ENCODE results near the gene MRTFA.

Gene MRTFA

GRCh38 chr22:40414838-40415505, 221.5 kb downstream of the MRTFA start:
- Histone ChIP-seq H3K9ac (ENCODE audit: low read length) (peak overlapping the region; percentile 58), H3K27ac (ENCODE audit: low read depth, low read length) (peak overlapping the region; percentile 95), H4K20me1 (ENCODE audit: low read depth, low read length) (no peaks in the 10 kb centered on the region), H3K79me2 (ENCODE audit: insufficient read depth, low read length) (no peaks in the 10 kb centered on the region; the same call in 1 of the 2 replicates), H3K36me3 (ENCODE audit: low read length) (no peaks in the 10 kb centered on the region), H2AFZ (ENCODE audit: low read depth, low read length, severe bottlenecking) (no peak overlapping the region), H3K9me2 (replicated peaks; ENCODE audit: insufficient read depth, low read length) (no peaks in the 10 kb centered on the region), H3K27me3 (ENCODE audit: low read length) (no peaks in the 10 kb centered on the region), H3K4me3 (ENCODE audit: insufficient read depth, low read length, poor library complexity, severe bottlenecking) (no peak overlapping the region), H3K9me3 (ENCODE audit: insufficient read depth, low read length) (no peaks in the 10 kb centered on the region), H3K4me2 (ENCODE audit: low read depth, low read length, poor library complexity, severe bottlenecking) (peak overlapping the region; percentile 61), H3F3A (ENCODE audit: insufficient read depth) (peaks cover 85% of the 10 kb centered on the region)
- TF ChIP-seq CTCF (IDR thresholded peaks at IDR 0.05; ENCODE audit: insufficient read depth, low read length, poor library complexity, severe bottlenecking) (no peak), EZH2phosphoT487 (conservative IDR thresholded peaks at IDR 0.05; ENCODE audit: low read length) (no peak)

- Histone ChIP-seq H3K27ac (ENCODE audit: low read depth, low read length) (peak overlapping the region; percentile 95), H3K36me3 (ENCODE audit: low read length) (no peaks in the 10 kb centered on the region), H3K9ac (ENCODE audit: low read length) (peak overlapping the region; percentile 58), H3K9me2 (replicated peaks; ENCODE audit: insufficient read depth, low read length) (no peaks in the 10 kb centered on the region), H3K79me2 (ENCODE audit: insufficient read depth, low read length) (no peaks in the 10 kb centered on the region; the same call in 1 of the 2 replicates), H3K4me3 (ENCODE audit: insufficient read depth, low read length, poor library complexity, severe bottlenecking) (peak overlapping the region; percentile 25), H4K20me1 (ENCODE audit: low read depth, low read length) (no peaks in the 10 kb centered on the region), H3K27me3 (ENCODE audit: low read length) (no peaks in the 10 kb centered on the region), H2AFZ (ENCODE audit: low read depth, low read length, severe bottlenecking) (no peak overlapping the region), H3F3A (ENCODE audit: insufficient read depth) (peaks cover 86% of the 10 kb centered on the region), H3K9me3 (ENCODE audit: insufficient read depth, low read length) (no peaks in the 10 kb centered on the region), H3K4me2 (ENCODE audit: low read depth, low read length, poor library complexity, severe bottlenecking) (peak overlapping the region; percentile 61)
- no peak for TF ChIP-seq EZH2phosphoT487 (conservative IDR thresholded peaks at IDR 0.05; ENCODE audit: low read length)
- no peak for TF ChIP-seq CTCF (IDR thresholded peaks at IDR 0.05; ENCODE audit: insufficient read depth, low read length, poor library complexity, severe bottlenecking)
Measured at GRCh38 chr22:40414311-40414710, 222.2 kb downstream of the MRTFA start.

- peaks cover 82% of the 10 kb centered on the region for H3F3A ChIP-seq (ENCODE audit: insufficient read depth)
- peak overlapping the region; percentile 58 for H3K9ac ChIP-seq (ENCODE audit: low read length)
- peak overlapping the region; percentile 95 for H3K27ac ChIP-seq (ENCODE audit: low read depth, low read length)
- no peak for TF ChIP-seq EZH2phosphoT487 (conservative IDR thresholded peaks at IDR 0.05; ENCODE audit: low read length)
- no peak for TF ChIP-seq CTCF (IDR thresholded peaks at IDR 0.05; ENCODE audit: insufficient read depth, low read length, poor library complexity, severe bottlenecking)
- H3K4me3 ChIP-seq (ENCODE audit: insufficient read depth, low read length, poor library complexity, severe bottlenecking) = peak overlapping the region; percentile 25
- H3K4me2 ChIP-seq (ENCODE audit: low read depth, low read length, poor library complexity, severe bottlenecking) = peak overlapping the region; percentile 61
- H2AFZ ChIP-seq (ENCODE audit: low read depth, low read length, severe bottlenecking) = no peak overlapping the region
- H3K27me3 ChIP-seq (ENCODE audit: low read length) = no peaks in the 10 kb centered on the region
- H3K36me3 ChIP-seq (ENCODE audit: low read length) = no peaks in the 10 kb centered on the region
- H4K20me1 ChIP-seq (ENCODE audit: low read depth, low read length) = no peaks in the 10 kb centered on the region
- H3K9me2 ChIP-seq (replicated peaks; ENCODE audit: insufficient read depth, low read length) = no peaks in the 10 kb centered on the region
- no peaks in the 10 kb centered on the region; the same call in 1 of the 2 replicates for H3K79me2 ChIP-seq (ENCODE audit: insufficient read depth, low read length)
- H3K9me3 ChIP-seq (ENCODE audit: insufficient read depth, low read length) = no peaks in the 10 kb centered on the region
Measured at GRCh38 chr22:40413873-40414272, 222.6 kb downstream of the MRTFA start.

All from SU-DHL-6 (cell line).